HEK293T (cell line): Measurements from ENCODE around the gene EREG.

Experiments used
- ARNT ChIP-seq: fragments of 450-650 bp; IDR thresholded peaks from 2 replicates; pipeline ENCODE4 v1.6.1; 2017; ENCODE audit warnings: mild to moderate bottlenecking
- BHLHE40 ChIP-seq: fragments of 450-650 bp; IDR thresholded peaks from 2 replicates; pipeline ENCODE4 v1.6.1; 2016; ENCODE audit warnings: mild to moderate bottlenecking, moderate library complexity, borderline replicate concordance
- ELF4 ChIP-seq: fragments of 450-650 bp; IDR thresholded peaks from 2 replicates; pipeline ENCODE4 v1.6.1; 2017; ENCODE audit warnings: antibody characterized with exemption
- FOXA1 ChIP-seq: fragments of 450-650 bp; IDR thresholded peaks from 2 replicates; pipeline ENCODE4 v1.6.1; 2016; ENCODE audit warnings: mild to moderate bottlenecking
- FOXM1 ChIP-seq: fragments of 450-650 bp; IDR thresholded peaks from 2 replicates; pipeline ENCODE4 v1.6.1; 2017; ENCODE audit warnings: mild to moderate bottlenecking, borderline replicate concordance
- HDGF ChIP-seq: fragments of 450-650 bp; IDR thresholded peaks from 2 replicates; pipeline ENCODE4 v1.6.1; 2017; ENCODE audit warnings: antibody characterized with exemption, borderline replicate concordance
- L3MBTL2 ChIP-seq: fragments of 450-650 bp; conservative IDR thresholded peaks from 2 replicates; pipeline ENCODE4 v1.6.1; 2016; ENCODE audit warnings: mild to moderate bottlenecking
- NFRKB ChIP-seq: fragments of 450-650 bp; IDR thresholded peaks from 2 replicates; pipeline ENCODE4 v1.6.1; 2016; ENCODE audit warnings: mild to moderate bottlenecking, moderate library complexity
- SP1 ChIP-seq: fragments of 450-650 bp; IDR thresholded peaks from 2 replicates; pipeline ENCODE4 v1.6.1; 2017
- SUZ12 ChIP-seq: fragments of 450-650 bp; IDR thresholded peaks from 2 replicates; pipeline ENCODE4 v1.6.1; 2016; ENCODE audit warnings: mild to moderate bottlenecking
- ZNF384 ChIP-seq: fragments of 450-650 bp; IDR thresholded peaks from 2 replicates; pipeline ENCODE4 v1.6.1; 2016
- TF ChIP-seq, protein P1 (sequence below): fragments of 450-650 bp; IDR thresholded peaks from 2 replicates; pipeline ENCODE4 v1.6.1; 2016

DNA sequence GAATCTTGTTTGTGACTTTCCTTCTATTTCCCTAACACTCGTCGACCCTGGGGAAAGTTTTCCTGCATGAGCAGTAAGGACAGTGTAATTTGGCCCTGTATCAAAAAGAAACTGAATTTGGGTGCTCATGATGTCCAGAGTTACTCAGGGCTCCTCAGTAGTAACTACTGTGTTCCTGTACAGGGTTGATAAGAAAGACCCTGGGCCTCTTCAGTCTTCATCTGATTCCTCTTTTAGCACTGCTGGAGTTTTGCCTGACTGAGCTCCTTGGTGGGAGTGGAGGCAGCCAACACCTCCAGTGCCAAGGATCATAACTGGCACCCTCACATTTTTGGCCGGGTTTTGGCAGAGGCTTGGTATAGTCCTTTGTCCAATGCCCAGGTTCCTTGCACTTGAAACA, 72.9 kb downstream of the EREG start:
- TF ChIP-seq SP1 (no peak), SUZ12 (no peak), FOXM1 (no peak), HDGF (no peak), BHLHE40 (no peak), FOXA1 (no peak), ELF4 (no peak), ARNT (no peak), L3MBTL2 (no peak), ZNF384 (no peak), NFRKB (no peak)
- TF ChIP-seq, protein P1, sequence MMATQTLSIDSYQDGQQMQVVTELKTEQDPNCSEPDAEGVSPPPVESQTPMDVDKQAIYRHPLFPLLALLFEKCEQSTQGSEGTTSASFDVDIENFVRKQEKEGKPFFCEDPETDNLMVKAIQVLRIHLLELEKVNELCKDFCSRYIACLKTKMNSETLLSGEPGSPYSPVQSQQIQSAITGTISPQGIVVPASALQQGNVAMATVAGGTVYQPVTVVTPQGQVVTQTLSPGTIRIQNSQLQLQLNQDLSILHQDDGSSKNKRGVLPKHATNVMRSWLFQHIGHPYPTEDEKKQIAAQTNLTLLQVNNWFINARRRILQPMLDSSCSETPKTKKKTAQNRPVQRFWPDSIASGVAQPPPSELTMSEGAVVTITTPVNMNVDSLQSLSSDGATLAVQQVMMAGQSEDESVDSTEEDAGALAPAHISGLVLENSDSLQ: no peak
